IMR-90 (cell line): ENCODE results near the gene PERM1. TPM values are rescaled to one million over a fixed set of nuclear protein-coding genes. Genes with fewer than 3 reads are reported as not detected.

ENCODE experiments used
- ATAC-seq: fragments of 200-7000 bp; cut with Tn5 transposase; 2 replicates; pipeline ENCODE4 v1.9.1; 2020; ENCODE audit warnings: low read depth, mild to moderate bottlenecking, moderate library complexity
- BruUV-seq: library from RNA; stranded (reverse); fragments of 400-500 nt; replicated peaks from 2 replicates; lab custom pipeline; 2021; lab: Mats Ljungman, UMichigan
- CTCF ChIA-PET: fragments of 300-600 bp; formaldehyde crosslinking; extraction: SDS; loops from one replicate; lab custom pipeline; 2021; ENCODE audit warnings: antibody characterized with exemption; lab: Yijun Ruan, JAX
- POLR2A ChIA-PET: fragments of 300-600 bp; sonication (Branson Sonifier 250); formaldehyde crosslinking; loops from one replicate; lab custom pipeline; 2022; ENCODE audit warnings: antibody characterized with exemption; ENCODE audit not compliant: unreplicated experiment; lab: Charles Lee
- DNase-seq: peaks from one replicate; pipeline ENCODE4 v3.0.0; 2013
- H2AFZ ChIP-seq: replicated peaks from 2 replicates; pipeline ENCODE3; 2013; ENCODE audit warnings: low read length, mild to moderate bottlenecking; ENCODE audit not compliant: poor library complexity
- H2AK5ac ChIP-seq: 2 replicates; pipeline ENCODE4 v1.6.1; 2013; ENCODE audit warnings: low read depth, low read length, inconsistent platforms
- H2AK9ac ChIP-seq: replicated peaks from 2 replicates; pipeline ENCODE3; 2013; ENCODE audit warnings: mild to moderate bottlenecking, low read depth, low read length, moderate library complexity; ENCODE audit not compliant: poor library complexity
- H2BK120ac ChIP-seq: 2 replicates; pipeline ENCODE4 v1.6.1; 2013; ENCODE audit warnings: low read depth, low read length, inconsistent platforms
- H2BK15ac ChIP-seq: 3 replicates; pipeline ENCODE4 v1.6.1; 2013; ENCODE audit warnings: low read depth, low read length, inconsistent platforms
- H2BK20ac ChIP-seq: 2 replicates; pipeline ENCODE4 v1.6.1; 2013; ENCODE audit warnings: low read depth, mild to moderate bottlenecking, inconsistent platforms, low read length, moderate library complexity
- H2BK5ac ChIP-seq: 2 replicates; pipeline ENCODE4 v1.6.1; 2013; ENCODE audit warnings: mild to moderate bottlenecking, low read depth, low read length, inconsistent platforms; ENCODE audit not compliant: poor library complexity, severe bottlenecking
- H3K14ac ChIP-seq: replicated peaks from 2 replicates; pipeline ENCODE4 v1.6.1; 2013; ENCODE audit warnings: low read depth, low read length, inconsistent platforms
- H3K18ac ChIP-seq: 2 replicates; pipeline ENCODE4 v1.6.1; 2013; ENCODE audit warnings: low read depth, low read length, control low read depth
- H3K23ac ChIP-seq: 2 replicates; pipeline ENCODE4 v1.6.1; 2013; ENCODE audit warnings: low read depth, low read length, inconsistent platforms
- H3K27ac ChIP-seq: 2 replicates; pipeline ENCODE4 v1.5.1; 2013; ENCODE audit warnings: mild to moderate bottlenecking, control low read depth, low read length; ENCODE audit not compliant: insufficient read depth
- H3K27me3 ChIP-seq: 2 replicates; pipeline ENCODE4 v1.6.1; 2013; ENCODE audit warnings: low read length; ENCODE audit not compliant: control insufficient read depth, insufficient read depth
- H3K36me3 ChIP-seq: 2 replicates; pipeline ENCODE4 v1.6.1; 2013; ENCODE audit warnings: low read length, mixed read lengths; ENCODE audit not compliant: control insufficient read depth, insufficient read depth
- H3K4ac ChIP-seq: 2 replicates; pipeline ENCODE4 v1.6.1; 2013; ENCODE audit warnings: low read depth, low read length, inconsistent platforms
- H3K4me1 ChIP-seq: 2 replicates; pipeline ENCODE4 v1.6.1; 2013; ENCODE audit warnings: low read length, mixed read lengths; ENCODE audit not compliant: control insufficient read depth, insufficient read depth
- H3K4me2 ChIP-seq: 2 replicates; pipeline ENCODE4 v1.6.1; 2013; ENCODE audit warnings: low read depth, mild to moderate bottlenecking, control low read depth, low read length, moderate library complexity
- H3K4me3 ChIP-seq: 2 replicates; pipeline ENCODE4 v1.5.1; 2013; ENCODE audit warnings: low read depth, mild to moderate bottlenecking, control low read depth, low read length, moderate library complexity; ENCODE audit not compliant: insufficient read depth
- H3K56ac ChIP-seq: 2 replicates; pipeline ENCODE4 v1.6.1; 2013; ENCODE audit warnings: low read length, inconsistent platforms; ENCODE audit not compliant: insufficient read depth; ENCODE audit errors: extremely low read depth
- H3K79me1 ChIP-seq, 2 experiments: 2 replicates each; pipeline ENCODE4 v1.6.1; 2013; ENCODE audit warnings: low read length in 2 of 2, inconsistent platforms in 1 of 2, low read depth in 1 of 2
- H3K9ac ChIP-seq: 2 replicates; pipeline ENCODE4 v1.6.1; 2013; ENCODE audit warnings: low read depth, low read length, control low read depth
- H3K9me1 ChIP-seq: 2 replicates; pipeline ENCODE4 v1.6.1; 2013; ENCODE audit warnings: low read length, inconsistent platforms; ENCODE audit not compliant: insufficient read depth
- H3K9me3 ChIP-seq: 2 replicates; pipeline ENCODE4 v1.6.1; 2013; ENCODE audit warnings: low read length; ENCODE audit not compliant: control insufficient read depth, insufficient read depth
- H4K20me1 ChIP-seq: 2 replicates; pipeline ENCODE4 v1.6.1; 2013; ENCODE audit warnings: low read length, inconsistent platforms; ENCODE audit not compliant: insufficient read depth
- H4K5ac ChIP-seq: 2 replicates; pipeline ENCODE4 v1.6.1; 2013; ENCODE audit warnings: mild to moderate bottlenecking, low read depth, low read length, control low read depth
- H4K8ac ChIP-seq, 2 experiments: 2 replicates each; pipeline ENCODE4 v1.6.1; 2013; ENCODE audit warnings: low read depth in 2 of 2, low read length in 2 of 2, control low read depth in 1 of 2, inconsistent platforms in 1 of 2
- H4K91ac ChIP-seq: 2 replicates; pipeline ENCODE4 v1.6.1; 2013; ENCODE audit warnings: low read depth, low read length, inconsistent platforms; ENCODE audit not compliant: insufficient read depth
- CEBPB ChIP-seq: IDR thresholded peaks from 2 replicates; pipeline ENCODE4 v1.6.1; 2012; ENCODE audit warnings: low read depth, low read length, improper control_type of control experiment
- ELK1 ChIP-seq: fragments of 150-350 bp; IDR thresholded peaks from 2 replicates; pipeline ENCODE4 v1.6.1; 2016; ENCODE audit warnings: low read depth, mild to moderate bottlenecking, low read length, moderate library complexity, borderline replicate concordance
- MAFK ChIP-seq: IDR thresholded peaks from 2 replicates; pipeline ENCODE4 v1.6.1; 2012; ENCODE audit warnings: low read depth, low read length, improper control_type of control experiment
- RAD21 ChIP-seq: IDR thresholded peaks from 2 replicates; pipeline ENCODE4 v1.6.1; 2012; ENCODE audit warnings: low read length, improper control_type of control experiment
- USF2 ChIP-seq: fragments of 150-350 bp; IDR thresholded peaks from 2 replicates; pipeline ENCODE4 v1.6.1; 2017; ENCODE audit warnings: mild to moderate bottlenecking, antibody characterized with exemption, low read length, low read depth
- WGBS, 2 experiments: methylation state at CpG; one replicate each; pipeline versions ENCODE4 v1.1.5 to v1.1.7; 2013; ENCODE audit warnings: missing lambda C conversion rate in 2 of 2; ENCODE audit not compliant: insufficient read length in 1 of 2; ENCODE audit errors: extremely low coverage in 2 of 2; 5-methylcytosine and 5-hydroxymethylcytosine counted together
- dilution Hi-C: fragments of 300-500 bp; cut with HindIII; formaldehyde crosslinking; loops from one replicate; pipeline ENCODE4 v1.14.3; 2018; ENCODE audit warnings: low sequenced_read_pairs; ENCODE audit not compliant: unreplicated experiment
- in situ Hi-C: fragments of 300-500 bp; cut with MboI; formaldehyde crosslinking; loops from 3 replicates; pipeline ENCODE4 v1.14.3; 2019; ENCODE audit warnings: low sequenced_read_pairs, inconsistent platforms, mixed read lengths
- intact Hi-C: fragments of 100-400 bp; cut with micrococcal nuclease; formaldehyde crosslinking; loops from 2 replicates; pipeline ENCODE4 v1.10.0; 2022
- polyA plus RNA-seq, 3 experiments: library from polyadenylated mRNA; depleted of rRNA; stranded (reverse); fragments of >200 nt; gene quantifications; 2 replicates each; pipeline ENCODE4 v1.2.3, GENCODE V29; 2012; ENCODE audit warnings: low replicate concordance in 1 of 3
- total RNA-seq: library from RNA; depleted of rRNA; stranded (reverse); fragments of >200 nt; gene quantifications from 2 replicates; pipeline ENCODE4 v1.2.3, GENCODE V29; 2012

The PERM1 gene
- total and polyA plus RNA-seq, 2 of the 4 experiments (the other 2 are of a cell fraction) = not detected

GRCh38 chr1:1013922-1014648 is 32.2 kb upstream of the PERM1 start:
- POLR2A ChIA-PET = interaction anchor here (0.6 kb wide), 1 partner anchor 287 kb away, joined by 7 read pairs; no protein-coding TSS in a partner anchor
- TF ChIP-seq CEBPB (no peak), MAFK (no peak), USF2 (no peak), ELK1 (no peak), RAD21 (no peak)
- Histone ChIP-seq H3K9ac (peak overlapping the region; percentile 79), H3K56ac (peak overlapping the region; percentile 76), H3K4ac (peak overlapping the region; percentile 88), H4K91ac (peak overlapping the region; percentile 90), H2BK5ac (no peak overlapping the region), H3K36me3 (no peaks in the 10 kb centered on the region), H2AK5ac (peak overlapping the region; percentile 92), H3K14ac (peak overlapping the region; percentile 96), H2AFZ (peak overlapping the region; percentile 99), H3K9me1 (no peaks in the 10 kb centered on the region), H2BK120ac (peak overlapping the region; percentile 85), H4K5ac (peak overlapping the region; percentile 62; the same call in 1 of the 2 replicates), H3K4me3 (peak overlapping the region; percentile 54), H2BK20ac (no peak overlapping the region), H3K9me3 (no peaks in the 10 kb centered on the region), H3K18ac (no peak overlapping the region), H3K4me1 (peaks cover 4% of the 10 kb centered on the region), H4K8ac (peak overlapping the region; percentile 65 to 94), H2AK9ac (peak overlapping the region; percentile 98), H4K20me1 (no peaks in the 10 kb centered on the region), H3K79me1 (peaks cover 0 to 11% of the 10 kb centered on the region in 2 experiments; a peak in 2 of 4 replicates), H3K27me3 (no peaks in the 10 kb centered on the region), H2BK15ac (peak overlapping the region; percentile 86; the same call in 2 of the 3 replicates), H3K27ac (peak overlapping the region; percentile 82), H3K4me2 (peak overlapping the region; percentile 86), H3K23ac (peak overlapping the region; percentile 96)
- 68% methylated on average over 33 of the region's 41 CpGs; no CpG with 5 or more reads in 1 of the 2 experiments for WGBS, 2 experiments
- ATAC-seq (peak; percentile 24), DNase-seq (peak; percentile 21)
- intact Hi-C loops (loop anchor here (2.0 kb wide), 1 partner anchor 27 kb away; no protein-coding TSS in a partner anchor), dilution Hi-C loops (no loop called here), in situ Hi-C loops (no loop called here)
- TSS peak; percentile 88 for BruUV-seq
- CTCF ChIA-PET = interaction anchor here (0.7 kb wide), 1 partner anchor 13 kb away, joined by 3 read pairs; no protein-coding TSS in a partner anchor
